HG03159 (cell line): Measurements from ENCODE around the gene KCND3.

Experiments used
- ATAC-seq: cut with Tn5 transposase; IDR thresholded peaks from one replicate; pipeline ENCODE4 v1.9.1; 2021; ENCODE audit warnings: mild to moderate bottlenecking, moderate library complexity; ENCODE audit not compliant: unreplicated experiment

KCND3 gene

DNA sequence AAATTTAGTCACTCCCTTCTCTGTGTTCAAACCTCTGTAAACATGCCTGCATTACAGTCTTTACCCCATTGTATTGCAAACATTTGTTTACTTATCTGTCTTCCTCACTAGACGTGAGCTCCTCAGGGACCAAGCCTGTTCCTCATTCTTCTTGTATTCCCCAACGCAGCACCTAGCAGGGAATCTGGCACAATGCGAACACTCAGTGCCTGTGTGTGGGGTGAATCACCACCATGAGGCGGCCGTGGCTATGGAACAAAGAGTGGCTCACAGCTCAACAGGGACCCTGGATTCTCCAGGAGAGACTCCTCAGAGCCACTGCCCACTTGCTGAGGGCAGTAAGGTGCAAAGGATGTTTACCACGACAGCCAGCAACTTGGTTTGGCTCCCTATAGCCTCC is 137.9 kb downstream of the KCND3 start:
- no peak for ATAC-seq

DNA sequence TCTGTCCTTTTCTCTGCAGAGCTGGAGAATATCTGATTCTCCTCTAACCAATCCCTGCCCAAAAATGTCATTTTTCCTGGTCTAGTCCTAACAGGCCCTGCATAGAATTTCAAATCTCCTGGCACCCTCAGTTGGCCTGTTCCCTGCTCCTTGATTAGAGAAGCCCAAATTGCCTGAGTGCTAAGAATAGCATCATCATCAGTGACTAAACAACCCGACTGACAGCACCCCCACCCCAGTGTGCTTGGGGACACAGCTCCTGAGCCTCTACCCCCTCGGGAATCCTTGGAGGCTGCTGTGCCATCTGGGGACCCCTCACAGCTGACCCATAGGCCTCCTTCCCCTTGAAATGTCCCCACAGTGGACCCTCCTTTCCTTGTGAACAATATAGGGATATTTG is 139.4 kb downstream of the KCND3 start:
- ATAC-seq, result no peak

DNA sequence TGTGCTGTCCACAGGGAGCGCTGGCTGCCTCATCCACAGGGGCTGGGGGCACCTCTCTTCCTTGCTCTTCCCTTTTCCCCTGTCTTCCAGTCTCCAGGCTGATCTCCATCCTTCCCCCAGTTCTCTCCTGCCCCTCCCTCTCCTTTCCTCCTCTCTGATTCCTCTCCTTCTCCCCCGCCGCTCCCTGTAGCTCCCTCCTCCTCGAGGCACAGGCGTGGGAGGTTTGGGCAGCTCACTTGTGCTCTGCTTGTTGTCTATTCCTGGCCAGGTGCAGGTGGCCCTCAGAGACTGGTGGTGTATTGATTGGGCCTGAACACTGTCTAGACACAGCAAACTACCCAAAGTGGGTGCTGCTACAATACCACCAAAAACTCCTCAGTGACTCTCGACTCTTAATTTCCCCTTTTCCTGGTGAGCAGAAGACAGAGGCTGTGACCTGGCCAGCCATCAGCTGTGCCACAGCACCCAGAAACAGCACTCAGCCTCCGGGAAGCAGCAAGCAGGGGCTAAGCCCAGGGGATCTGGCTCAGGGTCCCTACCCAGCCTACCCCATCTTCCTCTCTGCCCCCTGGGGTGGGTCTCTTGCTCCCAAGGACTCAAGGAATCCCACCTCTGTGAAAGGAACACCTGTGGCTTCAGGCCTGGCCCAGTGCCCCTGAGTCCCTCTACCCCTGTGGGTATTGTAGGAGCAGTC is 140.5 kb downstream of the KCND3 start:
- ATAC-seq, result no peak

DNA sequence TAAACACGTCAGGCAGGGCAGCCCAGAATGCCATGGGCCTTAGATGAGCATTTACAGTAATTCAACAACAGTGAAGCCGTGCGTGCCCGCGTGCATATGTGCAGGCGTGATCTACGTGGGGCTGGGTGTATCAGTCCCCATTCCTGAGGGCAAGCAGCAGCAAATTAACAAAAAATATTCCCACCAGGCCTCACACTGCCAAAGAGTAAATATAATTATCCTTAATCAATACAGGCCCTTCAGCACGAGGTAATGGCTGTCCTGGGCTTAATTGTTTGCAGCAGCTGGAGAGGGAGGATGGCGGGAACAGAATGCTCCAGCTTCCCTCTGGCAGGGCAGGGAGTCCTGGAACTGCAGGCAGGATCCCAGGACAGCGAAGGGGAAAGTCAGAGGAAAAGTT is 142.0 kb downstream of the KCND3 start:
- no peak for ATAC-seq

DNA sequence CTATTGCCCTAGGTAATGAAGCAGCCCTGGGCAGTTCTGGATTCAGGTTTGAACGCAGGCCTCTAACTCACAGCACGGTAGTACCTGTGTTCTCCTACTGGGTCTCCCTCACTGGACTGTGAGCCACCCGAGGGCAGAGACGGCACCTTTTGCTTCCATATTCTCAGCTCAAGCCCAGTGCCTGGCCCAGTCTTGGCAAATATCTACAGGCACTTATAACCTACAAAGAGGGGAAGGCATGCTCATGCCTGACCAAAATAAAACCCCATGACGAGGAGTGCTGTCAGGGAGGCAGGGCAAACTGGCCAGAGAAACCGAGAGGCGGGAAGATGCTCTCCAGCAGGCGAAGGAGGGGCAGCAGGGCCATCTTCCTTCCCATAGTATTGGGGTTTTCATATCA is 142.6 kb downstream of the KCND3 start:
- no peak for ATAC-seq

DNA sequence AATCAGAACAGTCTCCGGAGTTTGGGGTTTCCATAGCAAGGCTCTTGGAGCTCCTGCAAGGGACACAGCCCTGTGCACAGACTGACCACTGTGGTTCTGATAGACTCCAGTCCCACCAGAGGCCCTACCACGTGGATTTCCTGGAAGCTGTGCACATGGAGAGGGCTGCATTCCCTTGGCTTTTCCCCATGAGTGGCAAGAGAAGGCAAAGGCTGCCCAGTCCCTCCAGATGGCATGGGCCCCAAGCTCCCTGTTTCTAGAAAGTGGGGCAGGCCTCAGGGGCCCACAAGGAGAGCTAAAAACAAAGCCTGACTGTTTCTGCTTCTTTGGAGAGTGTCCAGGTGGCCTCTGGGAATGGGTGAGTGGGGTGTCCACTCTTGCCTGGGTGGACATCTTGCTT is 146.3 kb downstream of the KCND3 start:
- ATAC-seq, result no peak

- no peak for ATAC-seq
Measured at GRCh38 chr1:111842411-111842810, 147.1 kb downstream of the KCND3 start.

GRCh38 chr1:111841746-111842145 is 147.7 kb downstream of the KCND3 start:
- no peak for ATAC-seq

- no peak for ATAC-seq
Measured at GRCh38 chr1:111841189-111841588, 148.3 kb downstream of the KCND3 start.

GRCh38 chr1:111837393-111837792 is 152.1 kb downstream of the KCND3 start:
- ATAC-seq, result no peak

DNA sequence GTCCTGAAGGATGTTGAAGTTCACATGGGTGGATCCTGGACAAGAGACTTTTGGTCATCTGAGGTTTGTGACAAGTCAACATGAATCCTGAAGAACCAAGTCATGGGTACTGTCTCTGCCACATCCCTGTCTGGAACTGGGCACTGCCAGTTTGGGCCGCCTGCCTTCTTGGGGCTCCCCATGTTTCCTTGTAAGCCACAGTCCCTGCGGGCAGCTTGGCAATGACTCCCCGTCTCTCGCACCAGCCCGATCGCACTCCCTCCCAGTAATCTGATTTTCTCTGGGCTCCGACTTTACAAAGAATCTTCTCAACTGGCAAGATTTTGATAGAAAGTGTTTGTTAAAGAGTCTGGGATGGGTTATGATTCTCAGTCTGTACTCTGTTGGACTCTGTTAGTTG is 153.4 kb downstream of the KCND3 start:
- ATAC-seq, result no peak

DNA sequence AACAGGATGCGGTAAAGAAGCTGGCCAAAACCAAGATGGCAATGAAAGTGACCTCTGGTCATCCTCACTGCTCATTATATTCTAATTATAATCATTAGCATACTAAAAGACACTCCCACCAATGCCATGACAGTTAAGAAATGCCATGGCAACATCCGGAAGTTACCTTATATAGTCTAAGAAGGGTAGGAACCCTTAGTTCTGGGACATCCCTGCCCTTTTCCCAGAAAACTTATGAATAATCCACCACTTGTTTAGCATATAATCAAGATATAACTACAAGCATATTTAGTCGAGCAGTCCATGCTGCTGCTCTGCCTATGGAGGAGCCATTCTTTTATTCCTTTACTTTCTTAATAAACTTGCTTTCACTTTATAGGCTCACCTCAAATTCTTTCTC is 154.0 kb downstream of the KCND3 start:
- no peak for ATAC-seq

DNA sequence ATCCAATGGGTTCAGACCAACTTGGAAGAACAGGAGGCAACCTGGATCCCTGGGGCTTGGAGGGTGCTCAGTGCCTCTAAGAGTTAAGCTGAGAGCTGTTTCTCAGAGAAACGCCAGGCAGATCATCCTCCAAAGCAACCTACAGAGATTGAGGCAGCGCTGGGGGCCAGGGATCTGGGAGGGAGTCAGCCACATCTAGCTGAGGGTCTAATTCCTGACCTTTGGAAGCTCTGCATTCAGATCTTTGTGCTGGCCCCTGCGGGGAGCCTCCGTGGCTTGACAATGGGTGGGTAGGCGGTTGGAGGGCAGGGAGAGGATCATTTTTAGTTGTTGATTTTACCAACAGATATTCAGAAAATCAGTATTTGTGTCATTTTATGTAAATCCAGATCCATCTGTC is 154.5 kb downstream of the KCND3 start:
- no peak for ATAC-seq

DNA sequence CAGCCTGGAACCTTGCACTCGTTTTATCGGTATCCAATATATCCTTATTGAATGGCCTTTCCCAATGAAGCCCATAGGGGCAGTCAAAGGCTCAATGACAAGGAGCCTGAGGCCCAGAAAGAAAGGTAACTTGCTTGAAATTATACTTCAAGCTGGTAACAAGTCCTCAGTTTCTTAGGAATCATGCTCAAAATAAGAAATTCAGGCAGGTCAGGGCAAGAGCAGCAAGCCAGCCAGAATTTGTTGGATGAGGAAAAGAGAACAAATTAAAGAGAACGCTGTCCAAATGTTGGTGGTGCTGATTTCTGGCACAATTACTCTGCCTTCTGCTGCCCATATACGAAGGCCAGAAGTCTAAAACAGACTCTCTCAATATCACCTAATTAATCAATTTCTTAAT is 156.1 kb downstream of the KCND3 start:
- no peak for ATAC-seq

DNA sequence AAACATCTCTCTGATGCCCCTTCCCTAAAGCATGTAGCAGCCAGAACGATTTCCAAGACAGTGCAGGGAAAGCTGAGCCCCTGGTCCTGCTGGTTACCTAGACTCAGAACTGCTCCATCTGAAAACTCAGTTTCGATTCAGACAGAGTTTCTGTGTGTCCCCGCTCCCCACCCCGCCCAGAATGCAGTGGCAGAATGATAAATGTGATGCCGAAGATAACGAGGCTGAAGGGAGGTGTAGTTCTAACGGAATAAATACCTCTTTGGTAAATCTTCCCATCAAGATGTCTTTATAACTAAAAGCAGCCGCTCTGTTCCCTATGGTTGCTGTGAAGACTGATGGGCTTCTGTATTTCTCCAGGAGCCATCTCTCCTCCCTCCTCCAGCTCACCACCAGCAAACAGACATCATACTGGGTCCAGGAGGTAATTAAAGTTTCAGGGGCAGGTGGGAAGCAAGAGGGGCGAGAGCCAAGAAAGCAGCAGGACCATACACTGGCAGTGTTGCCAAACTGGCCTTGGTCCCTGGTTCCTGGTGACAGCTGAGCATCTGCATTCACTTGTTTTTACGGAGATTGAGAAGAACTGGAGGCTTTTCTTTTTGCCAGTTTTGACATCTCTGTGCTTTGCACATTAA is 156.8 kb downstream of the KCND3 start:
- no peak for ATAC-seq

- no peak for ATAC-seq
Measured at GRCh38 chr1:111831153-111831552, 158.3 kb downstream of the KCND3 start.

DNA sequence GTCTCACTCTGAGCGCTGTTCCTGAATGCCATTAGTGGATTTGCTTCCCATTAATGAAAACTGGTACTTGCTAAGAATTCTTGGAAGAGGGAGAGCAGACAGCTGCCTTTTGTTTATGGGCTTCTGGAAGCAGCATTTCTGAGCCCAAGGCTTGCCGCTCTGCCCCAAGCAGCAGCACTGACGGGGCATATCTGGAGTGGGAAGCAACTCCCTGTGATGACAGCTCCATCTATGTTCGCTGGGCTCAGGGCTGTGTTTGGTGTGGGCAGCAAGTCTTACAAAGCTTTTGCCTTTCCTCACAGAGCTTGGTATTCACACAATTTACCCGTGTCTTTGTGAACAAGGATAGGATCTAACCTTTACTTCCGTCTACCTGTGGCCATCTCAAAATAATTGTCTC is 161.5 kb downstream of the KCND3 start:
- ATAC-seq, result no peak

- no peak for ATAC-seq
Measured at GRCh38 chr1:111826278-111826677, 163.2 kb downstream of the KCND3 start.

DNA sequence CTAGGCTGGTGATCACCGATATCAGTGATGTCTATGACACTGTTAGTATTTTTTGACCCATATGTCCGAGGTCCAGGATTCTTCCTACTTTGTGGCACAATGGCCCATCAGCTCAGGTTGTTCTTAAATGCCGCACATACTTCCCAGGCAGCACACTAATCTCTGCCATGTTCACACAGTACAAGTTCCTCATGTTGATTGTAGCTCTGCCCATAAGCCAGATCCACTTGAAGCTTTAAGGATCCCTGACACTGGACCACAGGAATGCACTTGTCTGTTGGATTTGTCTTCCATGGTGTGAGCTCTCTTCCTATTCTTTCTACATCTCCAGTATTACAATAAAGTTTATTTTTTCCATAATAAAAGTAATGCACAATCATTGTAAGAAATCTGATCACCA is 164.3 kb downstream of the KCND3 start:
- no peak for ATAC-seq

DNA sequence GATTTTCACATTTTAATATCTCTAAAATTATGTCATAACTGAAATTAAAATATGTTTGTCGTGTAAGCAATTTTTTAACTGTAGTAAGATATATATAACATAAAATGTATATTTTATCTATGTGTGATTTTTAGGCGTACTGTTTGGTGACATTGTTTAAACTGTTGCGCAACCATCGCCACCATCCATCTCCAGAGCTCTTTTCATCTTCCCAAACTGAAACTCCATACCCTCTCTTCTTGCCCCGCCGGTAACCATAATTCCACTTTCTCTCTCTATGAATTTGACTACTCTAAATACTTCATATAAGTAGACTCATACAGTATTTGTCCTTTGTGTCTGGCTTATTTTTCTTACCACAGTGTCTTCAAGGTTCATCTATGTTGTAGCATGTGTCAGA is 167.3 kb downstream of the KCND3 start:
- ATAC-seq, result no peak

GRCh38 chr1:111821121-111821745 is 168.2 kb downstream of the KCND3 start:
- ATAC-seq, result no peak

GRCh38 chr1:111819566-111820263 is 169.8 kb downstream of the KCND3 start:
- no peak for ATAC-seq
